SH-SY5Y (cell line): ENCODE results near the gene MX1.

Experiments
- GATA2 ChIP-seq: IDR thresholded peaks from 2 replicates; pipeline ENCODE4 v1.6.1; 2011; ENCODE audit warnings: mild to moderate bottlenecking, low read depth, low read length
- GATA3 ChIP-seq: IDR thresholded peaks from 2 replicates; pipeline ENCODE4 v1.6.1; 2011; ENCODE audit warnings: low read depth, mild to moderate bottlenecking, low read length, moderate library complexity

- TF ChIP-seq GATA2 = no peak
- no peak for TF ChIP-seq GATA3
These were observed 39.2 kb downstream of the MX1 start for GRCh38 chr21:41465176-41465781.
